GM21529 (cell line): ENCODE data around the gene RNPEPL1.

Experiments used
- ATAC-seq: cut with Tn5 transposase; IDR thresholded peaks from one replicate; pipeline ENCODE4 v1.9.1; 2021; ENCODE audit not compliant: unreplicated experiment

RNPEPL1 gene

GRCh38 chr2:240588669-240589068, 20.4 kb downstream of the RNPEPL1 start:
- ATAC-seq, result no peak

DNA sequence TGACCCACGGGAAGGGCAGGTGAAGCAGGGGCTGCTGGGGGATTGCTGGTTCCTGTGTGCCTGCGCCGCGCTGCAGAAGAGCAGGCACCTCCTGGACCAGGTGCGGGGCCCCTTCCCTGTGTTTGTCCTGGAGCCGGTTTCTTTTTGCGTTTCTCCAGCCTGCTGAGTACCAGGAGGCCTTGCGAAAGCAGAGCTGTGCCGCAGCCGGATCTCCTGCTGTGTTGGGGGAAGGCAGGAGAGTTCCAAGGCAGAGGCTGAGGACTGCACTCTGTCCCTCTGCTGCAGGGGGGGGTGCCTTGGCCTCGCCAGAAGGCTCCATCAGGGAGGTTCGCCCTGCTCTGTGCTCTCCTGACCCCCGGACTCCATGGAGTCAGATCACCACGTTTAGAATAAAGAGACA, 21.1 kb downstream of the RNPEPL1 start:
- no peak for ATAC-seq

DNA sequence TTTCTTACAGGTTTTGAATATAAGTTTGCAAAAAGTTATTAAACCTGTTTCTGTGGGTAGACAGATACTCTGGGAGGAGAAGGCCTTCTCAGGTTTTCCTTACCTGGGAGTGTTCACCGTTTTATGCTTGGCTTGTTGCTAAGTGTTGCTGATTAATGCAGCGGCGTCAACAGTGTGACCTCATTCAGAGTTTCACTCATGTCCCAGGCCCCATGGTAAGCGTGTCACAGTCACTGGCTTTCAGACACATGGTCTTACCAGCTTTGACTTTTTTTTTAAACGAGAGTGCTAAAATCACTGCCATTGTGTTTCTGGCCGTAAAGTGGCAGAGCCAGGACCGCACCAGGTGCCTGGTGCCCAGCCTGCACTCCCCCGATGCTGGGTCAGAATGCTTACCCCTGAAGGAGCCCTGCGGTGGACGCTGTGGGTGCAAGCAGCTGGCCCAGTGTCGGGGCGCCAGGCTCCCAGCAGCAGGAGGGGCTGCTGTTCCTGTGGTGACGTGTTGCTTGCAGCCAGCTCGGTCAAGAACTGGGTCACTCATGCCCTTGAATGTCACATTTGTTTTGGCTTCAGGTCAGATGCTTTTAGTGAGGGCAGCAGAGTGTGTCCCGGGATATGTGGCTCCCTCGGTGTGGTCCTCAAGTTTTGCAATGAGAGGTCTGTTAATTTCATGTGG, 21.7 kb downstream of the RNPEPL1 start:
- no peak for ATAC-seq

- ATAC-seq, result no peak
These were observed 22.4 kb downstream of the RNPEPL1 start for GRCh38 chr2:240590681-240591111.

DNA sequence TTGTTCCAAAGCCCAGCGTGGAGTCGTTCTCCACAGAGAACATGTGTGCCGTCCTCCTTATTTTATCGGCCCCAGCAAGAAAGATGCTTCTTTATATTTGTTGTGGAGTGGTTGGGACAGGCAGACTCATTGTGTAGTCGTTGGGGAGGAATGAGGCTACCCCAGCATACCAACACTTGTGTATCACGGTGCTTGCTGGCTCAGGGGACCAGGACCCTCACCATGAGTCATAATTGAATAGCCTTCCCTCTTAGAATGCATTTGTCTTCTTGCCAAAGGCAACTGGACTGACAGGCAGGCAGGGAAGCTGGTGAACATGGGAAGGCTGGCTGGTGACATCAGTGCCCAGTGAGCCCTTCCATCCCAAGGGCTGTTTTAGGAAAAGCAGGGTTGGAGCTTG, 22.9 kb downstream of the RNPEPL1 start:
- ATAC-seq, result no peak

GRCh38 chr2:240591784-240592183, 23.5 kb downstream of the RNPEPL1 start:
- no peak for ATAC-seq

DNA sequence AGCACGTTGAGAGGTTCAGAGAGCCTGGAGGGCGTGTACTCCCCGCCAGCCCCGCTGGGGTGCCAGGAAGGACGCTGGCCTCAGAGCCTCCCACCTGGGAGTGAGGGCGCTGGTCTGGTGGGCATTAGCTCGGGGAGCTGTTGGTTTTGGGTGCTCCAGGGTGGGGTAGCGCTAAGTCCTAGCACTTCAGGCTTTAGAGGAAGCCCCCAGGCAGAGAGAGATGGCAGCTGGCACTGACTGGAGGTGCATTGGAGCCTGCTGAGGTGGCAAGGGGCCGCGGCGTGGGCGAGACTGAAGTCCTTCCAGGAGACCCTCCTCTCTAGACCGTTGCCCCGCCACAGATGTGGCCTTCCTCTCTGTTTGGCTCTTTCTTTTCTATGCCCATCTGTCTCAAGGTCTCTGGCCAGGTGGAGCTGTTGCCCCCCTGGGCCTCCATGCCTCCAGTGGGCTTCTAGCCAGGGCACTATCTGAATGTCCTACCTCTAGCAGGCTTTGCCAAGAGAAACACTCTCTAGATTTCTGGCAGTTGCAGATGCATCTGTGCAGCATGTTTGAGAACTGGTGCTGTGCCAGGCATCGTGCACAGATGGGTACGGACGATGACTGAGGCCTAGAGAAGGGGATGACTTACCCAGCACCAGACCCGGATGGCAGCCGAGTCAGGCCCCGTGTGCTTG, 24.9 kb downstream of the RNPEPL1 start:
- ATAC-seq, result no peak

- no peak for ATAC-seq
These were observed 25.6 kb downstream of the RNPEPL1 start for GRCh38 chr2:240593703-240594451.

DNA sequence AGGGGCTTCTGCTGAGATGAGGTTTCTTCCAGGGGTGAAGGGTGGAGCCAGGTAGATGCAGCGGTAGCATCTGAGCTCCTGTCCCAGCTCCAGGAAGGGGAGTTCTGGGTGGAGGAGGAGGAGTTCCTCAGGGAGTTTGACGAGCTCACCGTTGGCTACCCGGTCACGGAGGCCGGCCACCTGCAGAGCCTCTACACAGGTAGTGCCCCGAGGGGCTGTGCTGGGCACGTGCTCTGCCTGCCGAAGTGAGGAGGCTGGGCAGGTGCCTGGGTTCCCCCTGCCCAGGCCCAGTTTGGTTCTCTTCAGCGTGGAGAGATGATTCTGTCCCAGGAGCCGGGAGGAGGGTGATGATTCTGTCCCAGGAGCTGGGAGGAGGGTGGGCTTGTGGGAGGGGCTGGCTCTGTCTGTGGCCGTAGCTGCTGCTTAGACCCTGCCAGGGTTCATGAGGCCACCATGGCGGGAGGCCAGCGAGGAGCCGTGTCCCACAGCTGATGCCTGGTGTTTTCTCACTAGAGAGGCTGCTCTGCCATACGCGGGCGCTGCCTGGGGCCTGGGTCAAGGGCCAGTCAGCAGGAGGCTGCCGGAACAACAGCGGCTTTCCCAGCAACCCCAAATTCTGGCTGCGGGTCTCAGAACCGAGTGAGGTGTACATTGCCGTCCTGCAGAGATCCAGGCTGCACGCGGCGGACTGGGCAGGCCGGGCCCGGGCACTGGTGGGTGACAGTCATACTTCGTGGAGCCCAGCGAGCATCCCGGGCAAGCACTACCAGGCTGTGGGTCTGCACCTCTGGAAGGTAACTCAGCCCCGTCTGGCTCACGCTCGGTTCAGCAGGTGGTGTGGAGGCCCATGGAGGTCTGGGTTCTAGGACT, 26.5 kb downstream of the RNPEPL1 start:
- no peak for ATAC-seq

- no peak for ATAC-seq
These were observed 27.2 kb downstream of the RNPEPL1 start for GRCh38 chr2:240595381-240596079.

- no peak for ATAC-seq
These were observed 27.8 kb downstream of the RNPEPL1 start for GRCh38 chr2:240596080-240596460.

DNA sequence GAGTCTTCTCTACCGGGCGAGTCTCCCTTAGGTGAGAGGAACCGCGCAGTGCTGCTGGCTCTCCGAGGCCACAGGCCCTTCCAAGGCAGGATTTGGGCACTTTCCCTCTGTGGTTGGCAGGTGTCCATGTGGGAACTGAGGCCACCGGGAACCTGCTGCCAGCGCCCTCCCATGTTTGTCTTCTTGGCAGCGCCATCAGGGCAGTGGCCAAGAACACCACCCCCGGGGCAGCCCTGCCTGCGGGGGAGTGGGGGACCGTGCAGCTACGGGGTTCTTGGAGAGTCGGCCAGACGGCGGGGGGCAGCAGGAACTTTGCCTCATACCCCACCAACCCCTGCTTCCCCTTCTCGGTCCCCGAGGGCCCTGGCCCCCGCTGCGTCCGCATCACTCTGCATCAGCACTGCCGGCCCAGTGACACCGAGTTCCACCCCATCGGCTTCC, 28.2 kb downstream of the RNPEPL1 start:
- ATAC-seq, result no peak

DNA sequence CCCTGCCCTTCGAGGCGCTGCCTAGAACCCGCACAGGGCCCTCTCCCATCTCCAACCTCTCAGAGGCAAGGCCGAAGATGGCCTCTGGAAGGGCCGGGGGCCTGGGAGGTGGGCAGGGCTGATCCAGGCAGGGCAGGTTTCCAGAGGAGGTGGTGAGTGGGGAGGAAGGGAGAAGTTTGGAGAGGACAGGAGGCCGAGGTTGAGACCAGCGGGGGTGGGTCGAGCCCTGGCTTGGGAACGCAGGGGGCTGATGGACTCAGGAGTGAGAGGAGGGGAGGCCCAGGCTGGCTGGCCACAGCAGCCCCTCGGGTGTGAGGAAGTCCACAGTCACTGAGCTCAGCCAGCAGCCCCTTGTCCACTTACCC, 28.8 kb downstream of the RNPEPL1 start:
- no peak for ATAC-seq

- no peak for ATAC-seq
These were observed 29.3 kb downstream of the RNPEPL1 start for GRCh38 chr2:240597419-240598181.

DNA sequence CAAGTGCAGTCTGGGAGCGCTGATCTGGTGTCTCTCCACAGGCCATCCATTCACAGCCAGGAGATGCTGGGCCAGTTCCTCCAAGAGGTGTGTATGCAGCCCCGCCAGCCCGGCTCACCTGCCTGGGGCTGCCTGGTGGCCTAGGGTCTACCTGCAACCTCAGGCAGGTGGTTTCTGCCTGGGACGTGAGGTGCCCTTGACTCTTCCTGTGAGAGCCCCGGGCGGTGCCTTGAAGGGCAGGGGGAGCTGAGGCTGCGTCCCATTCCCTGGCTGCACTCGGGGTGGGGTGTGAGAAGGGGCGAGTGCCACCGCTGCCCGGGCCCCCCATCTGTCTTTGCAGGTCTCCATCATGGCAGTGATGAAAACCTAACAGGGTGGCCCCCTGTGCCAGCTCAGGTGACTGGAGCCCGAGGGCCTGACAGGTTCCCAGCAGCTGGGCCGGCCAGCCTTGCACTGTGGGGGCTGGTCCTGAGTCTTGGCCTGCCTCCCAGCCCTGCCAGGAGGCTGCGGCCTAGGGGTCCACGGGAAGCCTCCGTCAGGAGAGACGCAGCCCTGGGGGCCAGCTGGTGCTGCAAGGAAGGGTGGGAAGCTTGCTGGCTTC, 30.1 kb downstream of the RNPEPL1 start:
- ATAC-seq, result no peak

- no peak for ATAC-seq
These were observed 30.9 kb downstream of the RNPEPL1 start for GRCh38 chr2:240599141-240599583.

DNA sequence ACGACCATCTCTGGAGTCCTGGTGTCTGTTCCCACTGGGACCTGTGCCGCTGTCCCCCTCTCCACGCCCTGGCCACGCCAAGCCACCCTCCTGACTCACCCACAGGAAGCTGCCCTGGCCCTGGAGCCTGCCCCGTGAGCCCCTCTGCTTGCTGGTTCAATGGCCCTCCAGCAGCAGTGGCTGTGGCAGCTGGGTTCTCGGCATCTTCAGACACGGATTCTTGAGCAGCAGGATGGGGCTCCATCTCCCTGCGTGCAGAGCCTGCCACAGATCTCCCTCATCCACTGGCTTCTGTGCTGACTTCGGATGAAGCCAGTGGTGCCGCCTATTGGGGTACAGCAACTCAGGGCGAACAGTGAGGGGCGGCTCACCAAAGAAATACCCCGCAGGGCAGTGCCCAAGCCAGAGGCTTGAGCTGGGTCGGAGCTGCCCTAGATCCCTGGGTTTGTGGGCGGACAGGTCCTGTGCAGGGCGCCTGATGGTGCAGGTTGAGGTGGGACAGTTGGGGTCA, 32.2 kb downstream of the RNPEPL1 start:
- no peak for ATAC-seq

DNA sequence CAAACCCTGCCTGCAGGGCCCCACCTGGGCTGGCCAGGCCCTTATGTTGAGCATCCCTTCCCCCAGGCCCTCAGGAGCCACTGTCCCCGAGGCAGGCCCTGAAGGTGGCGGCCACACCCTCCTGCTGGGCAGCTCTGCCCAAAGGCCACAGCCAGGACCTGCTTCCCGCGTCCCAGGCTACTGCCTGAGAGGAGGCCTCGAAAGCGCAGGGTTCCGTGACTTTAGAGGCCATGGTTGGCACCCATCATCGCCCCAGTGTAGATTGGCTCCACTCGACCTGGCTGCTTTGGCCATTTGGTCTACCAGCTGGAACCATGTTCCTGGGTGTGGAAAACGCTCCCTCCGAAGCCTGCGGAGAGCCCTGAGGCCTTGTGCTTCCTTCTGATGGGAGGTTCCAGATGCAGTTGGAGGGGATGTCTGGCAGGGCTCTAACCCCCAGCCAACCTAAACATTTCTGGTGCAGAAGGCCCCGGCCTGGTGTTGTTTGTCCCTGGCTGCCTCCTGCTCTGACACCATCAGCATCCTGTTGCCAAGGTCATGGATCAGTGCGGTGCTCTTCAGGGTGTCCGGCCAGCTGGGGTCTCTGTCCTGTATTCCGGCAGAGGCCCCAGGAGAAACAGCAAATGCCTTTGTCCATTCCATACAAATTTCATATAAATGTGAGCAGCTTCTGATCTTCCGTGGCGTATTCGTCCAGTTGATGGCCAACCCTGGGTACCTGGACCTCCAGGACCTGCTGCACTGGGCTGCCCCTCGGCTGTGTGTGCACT, 33.0 kb downstream of the RNPEPL1 start:
- ATAC-seq, result no peak
